Lung microvascular endothelial cell (primary cell): Measurements from ENCODE around the gene FAM24A. TPM values are rescaled to one million over a fixed set of nuclear protein-coding genes. Genes with fewer than 3 reads are reported as not detected.

Source experiments
- DNase-seq, 2 donors: peaks; one replicate each; pipeline versions ENCODE4 v3.0.0 to v3.0.0-alpha.2; 2010; ENCODE audit warnings: low read depth in 2 of 2
- total RNA-seq: library from RNA; depleted of rRNA; stranded (reverse); fragments of >200 nt; gene quantifications from 2 replicates; pipeline ENCODE4 v1.2.1, GENCODE V29; 2014

Gene FAM24A
- total RNA-seq, 1 donor from 2014 or later: not detected

DNA sequence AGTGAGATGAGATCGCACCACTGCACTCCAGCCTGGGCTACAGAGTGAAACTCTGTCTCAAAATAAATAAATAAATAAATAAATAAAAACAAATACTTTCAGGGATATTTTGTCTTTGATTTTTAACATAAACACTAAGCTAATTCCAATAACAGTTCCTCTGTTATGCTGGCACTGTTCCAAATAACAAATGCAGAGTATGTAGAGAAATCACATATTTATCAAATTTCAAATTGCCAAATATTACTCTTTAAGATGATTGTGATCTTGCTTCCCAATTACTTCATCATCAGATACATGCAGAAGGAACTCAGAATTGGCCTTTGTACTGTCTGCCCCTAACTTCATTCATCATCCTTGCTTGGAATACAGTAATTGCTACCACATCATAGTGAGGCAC is 19.7 kb downstream of the FAM24A start:
- DNase-seq: no peak

DNA sequence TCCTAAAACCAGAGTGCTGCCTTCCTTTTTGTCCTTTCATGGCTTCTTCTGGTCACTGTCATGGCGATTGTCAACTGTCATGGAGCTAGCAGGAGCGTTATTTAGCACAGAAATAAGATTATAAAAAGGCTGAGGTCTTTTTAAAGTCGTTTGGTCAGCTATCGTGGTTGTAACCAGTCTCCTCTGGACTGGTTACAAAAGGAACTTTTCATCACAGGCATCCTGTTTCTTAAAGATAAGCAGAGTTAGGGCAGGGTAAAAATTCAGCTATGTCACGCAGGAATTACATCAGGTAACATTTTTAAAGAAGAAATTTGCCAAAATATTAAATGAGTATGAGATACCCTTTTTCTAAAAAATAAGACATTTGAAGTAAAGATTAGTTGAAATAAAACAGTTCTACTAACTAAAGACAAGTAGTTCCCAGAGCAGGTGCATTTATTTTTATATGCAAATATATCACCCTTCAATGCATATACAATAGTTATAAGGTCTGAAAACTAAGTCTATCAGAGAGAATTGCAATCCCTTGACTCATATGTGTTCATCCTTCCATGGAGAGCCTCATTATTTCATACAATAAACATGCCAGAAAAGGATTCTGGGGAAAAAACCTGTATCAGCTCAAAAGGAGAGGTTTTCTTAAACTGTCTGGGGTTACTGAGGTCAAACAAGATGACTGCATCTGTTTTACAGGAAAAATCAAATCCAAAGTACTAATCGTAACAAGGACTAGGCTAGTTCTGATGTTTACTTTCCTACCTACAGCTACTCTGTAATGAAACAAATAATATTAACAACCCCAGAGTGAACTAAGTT is 20.9 kb downstream of the FAM24A start:
- DNase-seq: no peak

DNA sequence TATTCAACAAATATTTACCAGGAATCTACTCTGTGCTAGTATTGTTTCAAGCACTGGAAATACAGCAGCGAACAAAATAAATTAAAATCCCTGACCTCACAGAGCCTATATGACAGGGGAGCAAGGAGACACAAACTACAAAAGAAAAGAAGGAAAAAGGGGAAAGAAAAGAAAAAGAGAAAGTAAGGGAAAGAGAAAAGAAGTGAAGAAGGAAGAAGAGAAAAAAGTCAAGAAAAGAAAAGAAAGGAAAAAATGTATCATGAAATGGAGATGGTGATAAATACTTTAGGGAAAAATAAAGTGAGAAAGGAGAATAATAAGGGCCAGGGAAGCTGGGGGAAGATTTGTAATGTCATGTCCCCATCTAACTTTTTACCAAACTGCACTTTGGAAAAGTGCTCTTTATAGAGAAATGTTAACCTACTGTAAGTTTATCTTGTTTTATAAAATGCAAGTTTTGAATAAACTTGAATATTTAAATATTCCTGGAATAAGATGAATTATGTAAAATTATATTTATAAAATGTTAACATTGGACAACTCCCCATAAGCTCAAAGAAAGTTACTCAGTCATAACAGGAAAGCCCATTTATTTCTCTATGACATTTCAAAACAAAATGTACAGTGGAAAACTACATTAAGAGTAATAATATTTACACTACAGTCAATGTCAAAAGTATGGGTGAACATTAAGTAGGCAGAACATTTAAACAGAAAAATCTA is 28.9 kb downstream of the FAM24A start:
- DNase-seq: no peak

DNA sequence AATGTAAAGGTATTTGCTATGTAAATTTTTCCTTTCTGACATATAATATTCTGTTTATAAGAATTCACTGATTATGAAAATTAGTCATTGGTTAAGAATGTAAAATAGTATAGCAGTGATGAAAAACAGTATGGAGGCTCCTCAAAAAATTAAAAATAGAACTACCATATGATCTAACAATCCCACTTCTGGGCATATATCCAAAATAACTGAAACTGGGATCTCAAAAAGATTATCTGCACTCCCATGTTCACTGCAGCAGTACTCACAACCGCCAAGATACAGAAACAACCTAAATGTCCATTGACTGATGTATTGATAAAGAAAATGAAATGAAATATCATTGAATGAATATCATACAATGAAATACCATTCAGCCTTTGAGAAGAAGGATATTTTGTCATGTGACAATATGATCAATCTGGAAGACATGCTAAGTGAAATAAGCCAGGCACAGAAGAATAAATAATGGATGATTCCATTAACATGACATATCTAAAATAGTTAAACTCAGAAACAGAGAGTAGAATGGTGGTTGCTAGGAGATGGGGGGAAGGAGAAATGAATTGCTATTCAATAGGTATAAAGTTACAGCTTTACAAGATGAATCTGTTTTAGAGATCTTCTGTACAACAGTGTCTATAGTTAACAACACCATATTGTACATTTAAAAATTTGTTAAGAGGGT is 29.6 kb downstream of the FAM24A start:
- DNase-seq: peak; percentile 19 to 51

DNA sequence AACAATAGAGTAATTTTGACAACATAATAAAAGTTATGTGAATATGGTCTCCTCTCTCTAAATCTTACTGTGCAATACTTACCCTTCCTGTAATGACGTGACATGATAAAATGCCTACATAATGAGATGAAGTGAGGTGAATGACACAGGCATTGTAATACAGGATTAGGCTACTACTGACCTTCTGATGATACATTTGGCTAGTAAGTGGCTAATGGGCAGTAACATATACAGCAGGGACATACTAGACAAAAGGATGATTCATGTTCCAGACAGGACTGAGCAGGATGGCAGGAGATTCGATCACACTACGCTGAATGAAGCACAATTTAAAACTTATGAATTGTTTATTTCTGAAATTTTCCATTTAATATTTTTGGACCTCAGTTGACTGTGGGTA is 38.9 kb downstream of the FAM24A start:
- DNase-seq: peak; percentile 23 to 49

DNA sequence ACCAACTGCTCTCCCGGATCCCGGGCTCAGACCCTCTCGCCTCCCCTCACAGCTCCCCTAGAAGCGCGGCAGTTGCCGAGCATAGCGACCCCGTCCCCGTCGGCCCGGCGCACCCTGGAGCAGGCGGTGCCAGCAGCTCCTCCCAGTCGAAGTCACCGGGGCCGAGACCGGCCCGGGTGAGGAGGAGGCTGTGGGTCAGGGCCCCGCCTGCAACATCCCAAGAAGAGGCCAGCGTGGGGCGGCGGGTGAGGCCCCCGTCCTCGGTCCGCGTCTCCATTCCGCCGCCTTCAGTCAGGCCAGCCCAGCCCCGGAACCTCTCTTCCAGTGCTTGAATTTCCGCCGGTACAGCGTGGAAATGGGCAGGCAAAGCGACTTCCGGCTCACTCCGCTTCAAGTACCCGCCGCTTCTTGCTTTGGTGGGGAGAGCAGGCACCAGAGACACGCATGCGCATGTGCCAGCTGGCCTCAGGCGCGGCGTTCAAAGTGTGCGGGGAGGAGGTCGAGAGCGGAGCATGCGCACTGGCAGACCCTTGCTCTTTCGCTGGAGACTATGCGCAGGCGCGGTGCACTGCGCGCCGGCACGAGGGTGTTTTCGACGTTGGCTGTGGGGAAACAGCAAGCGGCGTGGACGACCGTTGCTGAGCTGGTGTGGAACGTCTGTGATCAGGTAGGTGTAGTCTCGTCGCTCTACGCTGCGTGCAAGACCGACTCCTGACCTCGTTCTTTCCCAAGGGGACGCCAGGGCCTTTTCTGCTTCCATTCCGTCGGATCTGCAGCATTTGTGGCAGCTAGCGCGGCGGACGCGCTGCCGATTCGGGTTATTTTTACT is 43.7 kb downstream of the FAM24A start, which contains the start of gene C10orf88:
Gene C10orf88, minus strand, starts transcription at position 326 of the 829 bp plus-strand sequence. Its CDS starts 49 bp downstream, at position 277.
- DNase-seq: peak; percentile 98 to 99

DNA sequence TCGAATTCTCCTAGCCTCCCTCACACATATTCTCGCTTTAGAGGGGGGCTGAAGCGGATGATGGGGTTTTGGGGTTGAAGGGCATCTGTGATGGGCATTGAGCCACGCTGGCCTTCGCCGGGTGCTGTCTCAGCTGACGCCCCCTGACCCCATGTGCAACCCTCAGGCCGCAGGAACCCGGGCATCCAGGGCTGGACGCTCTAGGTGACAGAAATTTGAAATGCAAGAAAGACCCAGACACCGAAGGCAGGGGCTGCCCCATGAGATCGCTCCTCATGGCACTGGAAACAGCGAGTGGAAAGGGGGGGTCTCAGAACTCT is 44.3 kb downstream of the FAM24A start:
- DNase-seq: no peak

DNA sequence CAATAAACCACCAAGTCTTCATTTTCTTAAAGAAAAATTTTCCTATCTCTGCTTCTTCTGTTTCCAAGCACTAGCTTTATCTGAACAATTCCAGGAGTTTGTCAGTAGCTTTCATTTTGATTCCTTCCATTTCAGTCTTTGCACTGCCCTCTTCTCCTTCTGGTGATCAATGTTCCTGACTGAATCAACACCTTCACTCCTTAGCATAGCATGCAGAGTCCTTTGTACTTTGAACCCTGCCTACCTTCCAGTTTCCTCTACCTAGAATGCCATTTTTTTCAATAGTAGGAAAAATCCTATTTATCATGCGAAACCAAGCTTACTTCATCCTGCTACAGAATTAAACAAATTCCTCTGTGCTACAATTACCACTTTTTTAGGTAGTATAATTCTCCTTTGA is 45.5 kb downstream of the FAM24A start:
- DNase-seq: no peak

DNA sequence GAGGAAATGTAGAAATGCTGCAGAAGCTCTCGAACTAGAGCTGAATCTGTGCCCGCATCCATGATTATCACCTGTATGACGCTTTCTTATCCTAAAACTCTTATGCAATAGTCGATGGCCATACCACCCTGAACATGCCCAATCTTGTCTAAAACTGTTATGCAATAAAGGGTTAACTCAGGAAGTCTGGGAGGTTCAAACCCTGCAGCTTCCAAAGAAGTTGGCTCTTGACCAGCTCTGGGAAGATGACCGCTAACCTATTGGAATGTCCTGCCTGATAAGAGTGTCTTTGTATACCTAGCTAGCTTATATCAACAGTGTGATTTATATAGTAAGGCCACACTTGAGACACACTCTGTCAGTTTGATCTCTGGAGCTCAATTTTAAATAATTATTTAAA is 47.1 kb downstream of the FAM24A start:
- DNase-seq: no peak

DNA sequence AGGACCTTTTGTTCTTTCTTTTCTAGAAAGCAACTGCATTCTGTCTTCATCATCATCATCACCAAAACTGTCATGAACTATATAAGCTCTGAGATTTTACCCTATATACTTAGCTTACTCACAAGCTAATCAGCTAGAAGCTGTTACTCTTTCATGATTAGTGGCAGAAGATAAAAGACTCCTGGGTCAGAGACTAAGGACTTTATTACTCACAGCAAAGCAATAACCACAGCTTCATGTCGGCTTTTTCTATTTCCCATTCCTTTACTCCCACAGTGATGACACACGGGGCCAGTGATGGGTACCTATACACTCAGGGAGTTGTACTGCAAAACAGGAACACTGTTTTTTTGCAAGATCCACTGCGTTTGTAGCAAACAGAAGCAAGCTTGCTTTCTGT is 52.0 kb downstream of the FAM24A start:
- DNase-seq: no peak

Other genes starting within 250 kb of the FAM24A start
- not detected in 2 replicates for gene C10orf120, start 210.8 kb upstream of the FAM24A start, total RNA-seq
- 0.20 and 0.44 TPM in 2 replicates for gene CUZD1, start 64.8 kb upstream of the FAM24A start, total RNA-seq
- gene FAM24B, start 31.0 kb upstream of the FAM24A start, total RNA-seq: 0.60 and 3.5 TPM in 2 replicates
- gene C10orf88, start 43.6 kb downstream of the FAM24A start, total RNA-seq: 12.6 and 15.9 TPM in 2 replicates
- gene PSTK, start 69.8 kb downstream of the FAM24A start, total RNA-seq: 2.4 and 2.8 TPM in 2 replicates
- 1.7 and 2.2 TPM in 2 replicates for gene IKZF5, start 98.2 kb downstream of the FAM24A start, total RNA-seq
- gene ACADSB, start 98.4 kb downstream of the FAM24A start, total RNA-seq: 3.2 and 3.9 TPM in 2 replicates
- not detected in 2 replicates for gene HMX3, start 225.4 kb downstream of the FAM24A start, total RNA-seq
- gene HMX2, start 237.5 kb downstream of the FAM24A start, total RNA-seq: not detected in 2 replicates
- 131 and 163 TPM in 2 replicates for gene BUB3, start 243.8 kb downstream of the FAM24A start, total RNA-seq